DOHH2 (cell line): ENCODE measurements around the gene MZF1.
A peak's percentile ranks its signal among the peaks of the same experiment; 100 is the strongest.

Experiments
- H3F3A ChIP-seq: fragments of 200-600 bp; sonication (generic), shearing (Covaris generic); 2 replicates; pipeline ENCODE4 v1.6.0; 2016; ENCODE audit warnings: antibody characterized with exemption, mild to moderate bottlenecking; ENCODE audit not compliant: control insufficient read depth, insufficient read depth
- H3K27ac ChIP-seq: fragments of 200-600 bp; sonication (generic); 2 replicates; pipeline ENCODE4 v1.5.1; 2014; ENCODE audit warnings: low read depth, mild to moderate bottlenecking, low read length, moderate library complexity
- H3K27me3 ChIP-seq: fragments of 200-600 bp; sonication (generic); 2 replicates; pipeline ENCODE4 v1.6.1; 2014; ENCODE audit warnings: mild to moderate bottlenecking, low read length, mixed read lengths; ENCODE audit not compliant: control insufficient read depth
- H3K36me3 ChIP-seq: fragments of 200-600 bp; sonication (generic); 2 replicates; pipeline ENCODE4 v1.6.1; 2014; ENCODE audit warnings: mild to moderate bottlenecking, low read length, moderate library complexity, mixed read lengths; ENCODE audit not compliant: control insufficient read depth
- H3K4me1 ChIP-seq: fragments of 200-600 bp; sonication (generic); 2 replicates; pipeline ENCODE4 v1.6.1; 2014; ENCODE audit warnings: mild to moderate bottlenecking, low read length, mixed read lengths; ENCODE audit not compliant: control insufficient read depth
- H3K4me2 ChIP-seq: fragments of 200-600 bp; sonication (generic); 2 replicates; pipeline ENCODE4 v1.6.0; 2014; ENCODE audit warnings: mild to moderate bottlenecking, low read length, moderate library complexity
- H3K4me3 ChIP-seq: fragments of 200-600 bp; sonication (generic); 2 replicates; pipeline ENCODE4 v1.5.1; 2014; ENCODE audit warnings: mild to moderate bottlenecking, low read length, mixed read lengths
- H3K79me2 ChIP-seq: fragments of 200-600 bp; sonication (generic); 2 replicates; pipeline ENCODE4 v1.6.1; 2014; ENCODE audit warnings: mild to moderate bottlenecking, low read length, mixed read lengths; ENCODE audit not compliant: control insufficient read depth
- H3K9me2 ChIP-seq: fragments of 200-600 bp; sonication (generic); replicated peaks from 2 replicates; pipeline ENCODE4 v1.6.1; 2014; ENCODE audit warnings: mild to moderate bottlenecking, low read length, mixed read lengths; ENCODE audit not compliant: control insufficient read depth
- H3K9me3 ChIP-seq: fragments of 200-600 bp; sonication (generic); 2 replicates; pipeline ENCODE4 v1.6.1; 2014; ENCODE audit warnings: antibody characterized with exemption, low read length, mixed read lengths; ENCODE audit not compliant: control insufficient read depth, insufficient read depth
- H4K20me1 ChIP-seq: fragments of 200-600 bp; sonication (generic); 2 replicates; pipeline ENCODE4 v1.6.0; 2014; ENCODE audit warnings: low read depth, mild to moderate bottlenecking, antibody characterized with exemption, low read length, moderate library complexity; ENCODE audit not compliant: control insufficient read depth, insufficient read depth
- CTCF ChIP-seq: fragments of 200-600 bp; sonication (generic); IDR thresholded peaks from one replicate; pipeline ENCODE4 v1.5.1; 2014; ENCODE audit warnings: antibody characterized with exemption, mild to moderate bottlenecking, low read depth, low read length; ENCODE audit not compliant: poor library complexity, severe bottlenecking
- EZH2phosphoT487 ChIP-seq: fragments of 200-600 bp; sonication (generic); IDR thresholded peaks from 2 replicates; pipeline ENCODE4 v1.6.1; 2017; ENCODE audit warnings: borderline replicate concordance, mild to moderate bottlenecking, antibody characterized with exemption, low read length, moderate library complexity, mixed read lengths

MZF1 gene

GRCh38 chr19:58557221-58558065 lies 15.7 kb downstream of the MZF1 start:
- H3K9me2 ChIP-seq, result no peaks in the 10 kb centered on the region
- H3K9me3 ChIP-seq, result no peaks in the 10 kb centered on the region
- no peaks in the 10 kb centered on the region for H3K27me3 ChIP-seq
- H3F3A ChIP-seq, result peaks cover 44% of the 10 kb centered on the region
- peak overlapping the region; percentile 67 for H3K27ac ChIP-seq
- H3K79me2 ChIP-seq, result peaks cover 46% of the 10 kb centered on the region
- peaks cover 53% of the 10 kb centered on the region for H3K36me3 ChIP-seq
- peak overlapping the region; percentile 76 for H3K4me3 ChIP-seq
- H4K20me1 ChIP-seq, result no peaks in the 10 kb centered on the region
- no peak for TF ChIP-seq CTCF
- TF ChIP-seq EZH2phosphoT487, result no peak
- peak overlapping the region; percentile 90 for H3K4me2 ChIP-seq
- peaks cover 74% of the 10 kb centered on the region for H3K4me1 ChIP-seq

GRCh38 chr19:58556622-58557220 lies 16.4 kb downstream of the MZF1 start:
- no peak for TF ChIP-seq EZH2phosphoT487
- no peak for TF ChIP-seq CTCF
- H3K9me2 ChIP-seq, result no peaks in the 10 kb centered on the region
- no peaks in the 10 kb centered on the region for H3K9me3 ChIP-seq
- H4K20me1 ChIP-seq, result no peaks in the 10 kb centered on the region
- no peaks in the 10 kb centered on the region for H3K27me3 ChIP-seq
- peaks cover 60% of the 10 kb centered on the region for H3K36me3 ChIP-seq
- peaks cover 49% of the 10 kb centered on the region for H3K79me2 ChIP-seq
- H3K4me2 ChIP-seq, result peak overlapping the region; percentile 90
- H3K27ac ChIP-seq, result peak overlapping the region; percentile 67
- H3K4me3 ChIP-seq, result peak overlapping the region; percentile 76
- H3F3A ChIP-seq, result peaks cover 51% of the 10 kb centered on the region
- H3K4me1 ChIP-seq, result peaks cover 71% of the 10 kb centered on the region

- H3K27me3 ChIP-seq, result no peaks in the 10 kb centered on the region
- no peaks in the 10 kb centered on the region for H3K9me2 ChIP-seq
- peaks cover 67% of the 10 kb centered on the region for H3K36me3 ChIP-seq
- H3F3A ChIP-seq, result peaks cover 51% of the 10 kb centered on the region
- H3K9me3 ChIP-seq, result no peaks in the 10 kb centered on the region
- no peak for TF ChIP-seq CTCF
- TF ChIP-seq EZH2phosphoT487, result no peak
- peak overlapping the region; percentile 70 for H3K27ac ChIP-seq
- H4K20me1 ChIP-seq, result no peaks in the 10 kb centered on the region
- peaks cover 48% of the 10 kb centered on the region for H3K79me2 ChIP-seq
- peak overlapping the region; percentile 92 for H3K4me3 ChIP-seq
- H3K4me2 ChIP-seq, result peak overlapping the region; percentile 90
- H3K4me1 ChIP-seq, result peaks cover 65% of the 10 kb centered on the region
These were observed 17.1 kb downstream of the MZF1 start for GRCh38 chr19:58555920-58556621.
